WERI-Rb-1 (cell line): Measurements from ENCODE around the gene CEACAM5.

ENCODE experiments used
- DNase-seq: peaks from one replicate; pipeline ENCODE4 v3.0.0-alpha.2; 2020
- H3K27ac ChIP-seq: fragments of 250-450 bp; sonication (Bioruptor Pico); 2 replicates; pipeline ENCODE4 v1.5.1; 2020; ENCODE audit warnings: mild to moderate bottlenecking, moderate library complexity
- H3K27me3 ChIP-seq: fragments of 250-450 bp; sonication (Bioruptor Pico); 2 replicates; pipeline ENCODE4 v1.5.1; 2021; ENCODE audit warnings: mild to moderate bottlenecking, low read depth, moderate library complexity; ENCODE audit not compliant: insufficient read depth, severe bottlenecking
- H3K36me3 ChIP-seq: fragments of 250-450 bp; sonication (Bioruptor Pico); 2 replicates; pipeline ENCODE4 v1.5.1; 2020; ENCODE audit warnings: mild to moderate bottlenecking, moderate library complexity
- H3K4me3 ChIP-seq: 2 replicates; pipeline ENCODE4 v1.5.1; 2011; ENCODE audit warnings: low read depth, mild to moderate bottlenecking, control low read depth, low read length
- H3K9me3 ChIP-seq: fragments of 250-450 bp; sonication (Bioruptor Pico); 2 replicates; pipeline ENCODE4 v1.5.1; 2021; ENCODE audit warnings: mild to moderate bottlenecking, moderate library complexity; ENCODE audit not compliant: severe bottlenecking
- TF ChIP-seq, protein P1 (sequence below): IDR thresholded peaks from 2 replicates; pipeline ENCODE4 v1.5.1; 2011; ENCODE audit warnings: low read depth, mild to moderate bottlenecking, control low read depth, inconsistent platforms, low read length

The CEACAM5 gene

DNA sequence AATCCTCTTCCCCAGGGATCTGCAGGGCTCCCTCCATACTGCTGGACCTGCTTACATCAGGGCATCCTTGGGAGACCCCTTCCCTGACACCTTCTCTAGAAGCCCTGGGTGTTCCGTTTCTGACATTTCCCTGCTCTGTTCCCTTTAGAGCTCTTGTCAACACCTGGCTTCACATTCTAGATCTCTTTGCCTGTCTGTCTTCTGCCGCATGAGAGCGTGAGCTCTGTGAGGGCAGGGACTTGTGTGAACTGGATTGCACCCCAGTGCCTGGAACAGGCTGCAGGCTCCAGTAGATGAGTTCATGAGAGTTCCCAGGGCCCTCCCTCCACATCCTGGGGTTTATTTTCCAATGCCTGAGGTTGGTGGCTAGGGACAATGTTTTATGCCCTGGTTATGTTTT is 21.0 kb upstream of the CEACAM5 start:
- Histone ChIP-seq H3K4me3 (no peak overlapping the region), H3K27me3 (peaks cover 94% of the 10 kb centered on the region), H3K27ac (no peak overlapping the region), H3K9me3 (no peaks in the 10 kb centered on the region), H3K36me3 (no peaks in the 10 kb centered on the region)
- no peak for DNase-seq
- TF ChIP-seq, protein P1, sequence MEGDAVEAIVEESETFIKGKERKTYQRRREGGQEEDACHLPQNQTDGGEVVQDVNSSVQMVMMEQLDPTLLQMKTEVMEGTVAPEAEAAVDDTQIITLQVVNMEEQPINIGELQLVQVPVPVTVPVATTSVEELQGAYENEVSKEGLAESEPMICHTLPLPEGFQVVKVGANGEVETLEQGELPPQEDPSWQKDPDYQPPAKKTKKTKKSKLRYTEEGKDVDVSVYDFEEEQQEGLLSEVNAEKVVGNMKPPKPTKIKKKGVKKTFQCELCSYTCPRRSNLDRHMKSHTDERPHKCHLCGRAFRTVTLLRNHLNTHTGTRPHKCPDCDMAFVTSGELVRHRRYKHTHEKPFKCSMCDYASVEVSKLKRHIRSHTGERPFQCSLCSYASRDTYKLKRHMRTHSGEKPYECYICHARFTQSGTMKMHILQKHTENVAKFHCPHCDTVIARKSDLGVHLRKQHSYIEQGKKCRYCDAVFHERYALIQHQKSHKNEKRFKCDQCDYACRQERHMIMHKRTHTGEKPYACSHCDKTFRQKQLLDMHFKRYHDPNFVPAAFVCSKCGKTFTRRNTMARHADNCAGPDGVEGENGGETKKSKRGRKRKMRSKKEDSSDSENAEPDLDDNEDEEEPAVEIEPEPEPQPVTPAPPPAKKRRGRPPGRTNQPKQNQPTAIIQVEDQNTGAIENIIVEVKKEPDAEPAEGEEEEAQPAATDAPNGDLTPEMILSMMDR: no peak

DNA sequence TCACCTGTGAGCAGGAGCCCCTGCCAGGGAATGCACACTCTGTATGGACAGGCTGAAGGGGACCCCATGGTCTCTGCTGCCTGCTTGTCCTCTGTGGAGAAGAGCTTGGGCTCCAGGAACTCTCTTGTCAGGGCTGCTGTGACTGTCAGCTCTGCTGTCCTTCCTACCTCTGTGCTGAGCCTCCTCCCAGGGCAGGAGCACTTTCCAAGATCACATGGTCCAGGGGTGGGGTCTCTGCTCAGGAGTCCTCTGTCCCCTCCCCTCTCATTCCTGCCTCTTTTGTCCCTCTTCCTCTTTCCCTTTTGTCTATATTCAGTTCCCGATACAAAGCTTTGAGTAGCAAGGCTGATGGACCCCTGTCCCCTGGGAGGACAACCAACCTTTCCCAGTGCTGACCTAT is 20.3 kb upstream of the CEACAM5 start, which contains the start of gene CEACAM7:
Gene CEACAM7, minus strand, starts transcription at position 173 of the 400 bp plus-strand sequence. Its CDS starts 105 bp downstream, at position 68.
- Histone ChIP-seq H3K36me3 (no peaks in the 10 kb centered on the region), H3K27me3 (peaks cover 87% of the 10 kb centered on the region), H3K4me3 (no peak within 1 kb of the TSS), H3K27ac (no peak within 1 kb of the TSS), H3K9me3 (no peaks in the 10 kb centered on the region)
- DNase-seq: no peak
- TF ChIP-seq, protein P1: no peak

DNA sequence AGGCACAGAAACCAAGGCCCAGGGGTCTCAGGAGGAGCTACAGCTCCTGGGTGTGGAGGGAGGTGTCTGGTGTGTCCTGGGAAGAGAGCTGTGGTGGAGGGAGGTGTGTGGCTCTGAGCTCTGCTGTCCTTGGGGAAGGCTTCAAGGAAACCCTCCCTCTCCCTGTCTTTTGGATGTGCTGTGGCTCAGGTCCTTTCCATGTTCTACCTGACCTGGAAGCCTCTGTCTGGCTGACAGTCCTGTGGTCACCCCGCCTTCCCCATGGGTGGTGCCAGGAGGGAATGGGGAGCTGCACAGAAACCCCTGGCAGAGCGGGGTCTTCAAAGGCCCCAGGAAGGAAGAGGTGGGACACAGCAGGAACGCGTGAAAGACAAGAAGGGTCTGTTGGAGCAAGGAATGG is 19.7 kb upstream of the CEACAM5 start:
- Histone ChIP-seq H3K4me3 (no peak overlapping the region), H3K36me3 (no peaks in the 10 kb centered on the region), H3K9me3 (no peaks in the 10 kb centered on the region), H3K27ac (no peak overlapping the region), H3K27me3 (peaks cover 84% of the 10 kb centered on the region)
- no peak for DNase-seq
- TF ChIP-seq, protein P1: no peak

DNA sequence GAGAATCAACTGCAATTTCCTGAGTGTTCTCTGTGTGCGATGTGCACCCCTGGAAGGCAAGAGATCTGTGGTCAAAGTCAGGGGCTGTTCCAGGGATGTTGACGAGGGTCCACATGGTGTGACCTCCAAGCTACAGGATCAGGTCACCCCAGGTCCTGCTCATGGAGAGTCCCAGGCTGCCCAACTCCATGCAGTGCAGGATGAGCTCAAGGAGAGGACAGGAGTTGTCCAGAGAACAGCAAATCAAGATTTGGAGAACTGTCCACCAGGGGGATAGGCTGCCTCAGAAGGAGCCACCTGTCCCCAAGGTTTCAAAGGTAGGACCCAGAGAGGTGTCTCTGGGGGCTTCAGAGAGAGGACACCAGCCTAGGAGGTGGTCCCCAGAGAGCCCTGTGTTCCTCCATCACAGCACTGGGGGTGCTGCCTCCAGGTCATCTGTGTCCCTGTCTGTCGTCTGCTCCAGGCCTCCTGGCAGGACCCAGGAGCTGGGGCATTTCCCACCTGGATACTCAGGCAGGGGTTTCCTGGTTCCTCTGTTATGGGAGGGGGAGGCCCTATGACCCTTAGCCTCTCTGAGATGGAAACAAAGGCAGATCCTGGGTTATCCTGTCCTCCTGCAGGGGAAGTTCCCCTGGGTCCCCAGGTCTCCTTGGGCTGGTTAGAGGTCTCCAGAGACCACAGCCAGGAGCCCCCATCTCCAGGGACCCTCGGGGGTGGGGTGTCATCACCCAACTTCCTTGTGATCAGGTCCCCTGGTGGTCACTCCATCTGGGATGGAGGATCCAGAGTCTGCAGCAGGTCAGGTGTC is 18.2 kb upstream of the CEACAM5 start:
- TF ChIP-seq, protein P1: no peak
- Histone ChIP-seq H3K36me3 (no peaks in the 10 kb centered on the region), H3K4me3 (no peak overlapping the region), H3K27ac (no peak overlapping the region), H3K27me3 (peaks cover 85% of the 10 kb centered on the region), H3K9me3 (no peaks in the 10 kb centered on the region)
- DNase-seq: no peak

DNA sequence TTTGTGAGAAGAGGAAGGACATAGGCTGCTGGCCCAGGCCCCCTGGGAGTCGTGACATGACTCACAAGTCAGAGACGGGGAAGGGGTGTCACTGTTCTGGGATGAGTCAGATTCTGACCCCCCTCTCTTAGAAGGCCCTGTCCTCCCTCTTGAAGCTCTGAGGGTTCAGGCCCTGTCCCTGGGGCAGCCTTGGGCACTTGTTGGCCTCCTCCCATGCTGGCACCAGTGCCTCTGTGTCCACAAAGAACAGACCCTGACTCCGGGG is 17.7 kb upstream of the CEACAM5 start:
- no peak overlapping the region for H3K4me3 ChIP-seq
- no peaks in the 10 kb centered on the region for H3K9me3 ChIP-seq
- no peak for DNase-seq
- TF ChIP-seq, protein P1: no peak
- no peaks in the 10 kb centered on the region for H3K36me3 ChIP-seq
- no peak overlapping the region for H3K27ac ChIP-seq
- H3K27me3 ChIP-seq: peaks cover 84% of the 10 kb centered on the region
